Spleen (tissue), 11 donors: ENCODE data around the gene C1GALT1. TPM values are rescaled to one million over a fixed set of nuclear protein-coding genes. Genes with fewer than 3 reads are reported as not detected.

ENCODE experiments used
- DNase-seq: peaks from one replicate; pipeline ENCODE4 v3.0.0-alpha.2; 2020
- H3K27ac ChIP-seq, 8 donors: fragments of 200-600 bp; sonication (generic) in 7 of 8; 1 replicate in 4 of 8; 2 replicates in 4 of 8; pipeline versions ENCODE4 v1.5.0 to v1.8.0; 2016 to 2021; ENCODE audit warnings: inconsistent platforms in 4 of 8, mild to moderate bottlenecking in 4 of 8, moderate library complexity in 1 of 8
- H3K27me3 ChIP-seq, 7 donors: fragments of 200-600 bp; sonication (generic) in 6 of 7; replicated peaks in 1 of 7; 1 replicate in 4 of 7; 2 replicates in 3 of 7; pipeline versions ENCODE4 v1.5.0 to v1.8.0; 2016 to 2021; ENCODE audit warnings: inconsistent platforms in 3 of 7, mild to moderate bottlenecking in 1 of 7
- H3K36me3 ChIP-seq, 6 donors: fragments of 200-600 bp; sonication (generic) in 5 of 6; 1 replicate in 4 of 6; 2 replicates in 2 of 6; pipeline versions ENCODE4 v1.5.0 to v1.8.0; 2016 to 2021; ENCODE audit warnings: inconsistent platforms in 2 of 6
- H3K4me1 ChIP-seq, 6 donors: fragments of 200-600 bp; sonication (generic) in 5 of 6; 1 replicate in 3 of 6; 2 replicates in 3 of 6; pipeline versions ENCODE4 v1.5.0 to v1.8.0; 2016 to 2021; ENCODE audit warnings: inconsistent platforms in 3 of 6
- H3K4me3 ChIP-seq, 8 donors: fragments of 200-600 bp; sonication (generic) in 7 of 8; 1 replicate in 4 of 8; 2 replicates in 4 of 8; pipeline versions ENCODE4 v1.5.0 to v1.8.0; 2016 to 2021; ENCODE audit warnings: inconsistent platforms in 4 of 8, mild to moderate bottlenecking in 4 of 8, moderate library complexity in 2 of 8
- H3K9me3 ChIP-seq, 8 donors: fragments of 200-600 bp; sonication (generic) in 7 of 8; 1 replicate in 4 of 8; 2 replicates in 4 of 8; pipeline versions ENCODE4 v1.5.0 to v1.8.0; 2016 to 2021; ENCODE audit warnings: inconsistent platforms in 4 of 8
- POLR2A ChIP-seq, 3 donors: fragments of 450-650 bp; IDR thresholded peaks; one replicate each; pipeline ENCODE4 v1.5.1; 2017; ENCODE audit warnings: antibody characterized with exemption in 3 of 3, mild to moderate bottlenecking in 1 of 3
- POLR2AphosphoS5 ChIP-seq, 3 donors: sonication (generic); formaldehyde crosslinking; IDR thresholded peaks; one replicate each; pipeline ENCODE4 v1.5.1; 2017; ENCODE audit warnings: antibody characterized with exemption in 3 of 3
- WGBS, 5 donors: extraction: QIAGEN DNeasy Blood & Tissue Kit in 3 of 5; methylation state at CpG; one replicate each; pipeline versions ENCODE4 v1.1.5 to v1.1.7; 2013 to 2018; 5-methylcytosine and 5-hydroxymethylcytosine counted together
- intact Hi-C: fragments of 100-400 bp; cut with DNase I; formaldehyde crosslinking; loops from one replicate; pipeline ENCODE4 v1.15.0; 2023; ENCODE audit warnings: low total_unique reads
- polyA plus RNA-seq, 3 donors: library from polyadenylated mRNA; stranded (reverse); fragments of 200-250 nt; gene quantifications; one replicate each; pipeline ENCODE4 v1.2.1, GENCODE V29; 2013
- total RNA-seq, 7 donors: library from RNA; depleted of rRNA in 3 of 7; stranded (reverse); fragments of >200 nt in 3 of 7; fragmentation: NEBNext Ultra II Directional in 4 of 7; extraction: Animal tissue kit (Norgen Biotek cat#: 25700) in 4 of 7; gene quantifications; one replicate each; pipeline versions ENCODE4 v1.1.0 to v1.2.1, GENCODE V29; 2016 to 2021
- TF ChIP-seq, protein P1 (sequence below), 11 experiments: fragments of 200-600 bp in 7 of 11; fragments of 450-650 bp in 4 of 11; sonication (generic) in 4 of 11; IDR thresholded peaks in 8 of 11; conservative IDR thresholded peaks in 3 of 11; 1 replicate in 7 of 11; 2 replicates in 4 of 11; pipeline versions ENCODE4 v1.4.0 to v1.8.0; 2016 to 2021; ENCODE audit warnings: antibody characterized with exemption in 11 of 11, inconsistent platforms in 4 of 11, mild to moderate bottlenecking in 1 of 11
- donor health status: healthy with polysubstance abuse.
- donor health status: DM: no; HTN: no; CAD: no; lungs with moderate emphysema.
- donor health status: DM: no; HTN: no; CAD: no.
- donor health status: Bipolar disorder and iron deficiency.
- donor health status: healthy.
- donor health status: DM: no; HTN: no; CAD: no.
- donor health status: DM: yes; HTN: yes; CAD: no.

Gene C1GALT1
- total and polyA plus RNA-seq, 10 donors, result 6.9 to 61.2 (median 40.0) TPM

DNA sequence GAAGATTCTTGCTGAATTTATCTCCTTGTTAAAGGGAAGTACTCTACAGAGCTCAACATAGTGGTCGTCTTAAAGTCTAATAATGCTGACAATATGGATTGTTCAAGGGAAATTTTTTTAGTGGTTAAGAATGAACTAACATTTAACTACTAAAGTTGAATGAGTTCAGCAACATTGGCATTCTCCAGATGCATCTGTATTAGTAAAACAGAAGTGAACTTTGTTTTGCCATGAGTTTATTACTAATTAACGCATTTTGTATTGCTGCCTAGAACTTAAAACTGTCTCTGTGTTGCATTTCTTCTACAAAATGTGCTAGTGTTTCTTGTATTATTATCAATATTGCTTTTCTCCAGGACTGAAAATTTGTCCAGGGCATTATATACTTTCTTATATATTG, 67.5 kb downstream of the C1GALT1 start:
- Histone ChIP-seq H3K36me3 (peaks cover 0 to 11% (median 2%) of the 10 kb centered on the region in 6 donors), H3K9me3 (no peaks in the 10 kb centered on the region), H3K27ac (peak overlapping the region in 4 of 8 donors; percentile 3 to 29 (median 13)), H3K4me3 (no peak overlapping the region), H3K27me3 (no peaks in the 10 kb centered on the region), H3K4me1 (peaks cover 7 to 70% (median 52%) of the 10 kb centered on the region in 6 donors)
- intact Hi-C loops, result loop anchor here (10.0 kb wide), 1 partner anchor 65 kb away; the partner anchor contains the start of gene C1GALT1
- WGBS, 5 donors, result 77 to 87% (median 84%) methylated on average over 2 of the region's 2 CpGs
- TF ChIP-seq POLR2AphosphoS5 (IDR thresholded peaks at IDR 0.05) (no peak), POLR2A (IDR thresholded peaks at IDR 0.05) (no peak)
- TF ChIP-seq, protein P1, sequence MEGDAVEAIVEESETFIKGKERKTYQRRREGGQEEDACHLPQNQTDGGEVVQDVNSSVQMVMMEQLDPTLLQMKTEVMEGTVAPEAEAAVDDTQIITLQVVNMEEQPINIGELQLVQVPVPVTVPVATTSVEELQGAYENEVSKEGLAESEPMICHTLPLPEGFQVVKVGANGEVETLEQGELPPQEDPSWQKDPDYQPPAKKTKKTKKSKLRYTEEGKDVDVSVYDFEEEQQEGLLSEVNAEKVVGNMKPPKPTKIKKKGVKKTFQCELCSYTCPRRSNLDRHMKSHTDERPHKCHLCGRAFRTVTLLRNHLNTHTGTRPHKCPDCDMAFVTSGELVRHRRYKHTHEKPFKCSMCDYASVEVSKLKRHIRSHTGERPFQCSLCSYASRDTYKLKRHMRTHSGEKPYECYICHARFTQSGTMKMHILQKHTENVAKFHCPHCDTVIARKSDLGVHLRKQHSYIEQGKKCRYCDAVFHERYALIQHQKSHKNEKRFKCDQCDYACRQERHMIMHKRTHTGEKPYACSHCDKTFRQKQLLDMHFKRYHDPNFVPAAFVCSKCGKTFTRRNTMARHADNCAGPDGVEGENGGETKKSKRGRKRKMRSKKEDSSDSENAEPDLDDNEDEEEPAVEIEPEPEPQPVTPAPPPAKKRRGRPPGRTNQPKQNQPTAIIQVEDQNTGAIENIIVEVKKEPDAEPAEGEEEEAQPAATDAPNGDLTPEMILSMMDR (IDR thresholded peaks at IDR 0.05 in 8 of 11, conservative IDR thresholded peaks at IDR 0.05 in 3 of 11), result no peak
- DNase-seq, result no peak

DNA sequence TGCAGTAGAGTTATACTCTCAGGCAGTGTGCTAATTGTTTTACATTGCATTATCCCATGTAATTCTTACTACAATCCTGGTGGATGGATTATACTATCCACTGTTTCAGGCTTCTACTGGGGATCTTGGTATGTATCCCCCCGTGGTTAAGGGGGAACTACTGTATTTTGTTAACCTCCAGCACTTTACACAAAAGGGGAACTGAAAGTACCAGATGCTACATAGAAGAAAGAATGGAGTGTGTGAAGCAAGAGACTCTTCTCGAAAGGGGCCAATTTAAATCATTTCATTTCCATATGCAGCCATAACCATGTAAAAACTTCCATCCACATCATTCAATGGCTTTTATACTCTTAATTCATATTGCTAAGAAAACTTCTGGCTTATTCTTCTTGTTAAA, 69.4 kb downstream of the C1GALT1 start:
- intact Hi-C loops, result no loop called here
- no peak for TF ChIP-seq POLR2A (IDR thresholded peaks at IDR 0.05)
- TF ChIP-seq, protein P1 (IDR thresholded peaks at IDR 0.05 in 8 of 11, conservative IDR thresholded peaks at IDR 0.05 in 3 of 11), result no peak
- no peak for TF ChIP-seq POLR2AphosphoS5 (IDR thresholded peaks at IDR 0.05)
- H3K4me3 ChIP-seq, result no peak overlapping the region
- H3K9me3 ChIP-seq, result no peaks in the 10 kb centered on the region
- peak overlapping the region; percentile 31 to 81 (median 70) for H3K27ac ChIP-seq
- H3K36me3 ChIP-seq, result peaks cover 0 to 6% (median 0%) of the 10 kb centered on the region in 6 donors
- 28 to 52% (median 31%) methylated on average over 2 of the region's 2 CpGs for WGBS, 5 donors
- no peak for DNase-seq
- peaks cover 7 to 86% (median 49%) of the 10 kb centered on the region in 6 donors for H3K4me1 ChIP-seq
- no peaks in the 10 kb centered on the region for H3K27me3 ChIP-seq

DNA sequence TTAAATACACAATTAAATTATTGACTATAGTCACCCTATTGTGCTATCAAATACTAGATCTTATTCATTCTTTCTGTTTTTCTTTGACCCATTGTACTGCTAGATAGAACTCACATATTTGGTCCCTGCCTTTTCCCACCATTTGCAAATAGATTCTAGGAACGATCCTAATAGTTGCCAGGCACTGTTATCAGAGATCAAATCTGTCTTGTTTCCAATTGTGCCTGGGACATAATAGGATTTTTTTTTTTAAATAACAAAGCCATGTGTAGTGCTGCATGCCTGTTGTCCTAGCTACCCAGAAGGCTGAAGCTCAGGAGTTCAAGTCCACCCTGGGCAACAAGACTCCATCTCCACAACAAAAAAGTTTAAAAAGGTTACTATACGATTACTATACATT, 72.0 kb downstream of the C1GALT1 start:
- Histone ChIP-seq H3K4me3 (no peak overlapping the region), H3K27me3 (no peaks in the 10 kb centered on the region), H3K36me3 (peaks cover 0 to 6% (median 0%) of the 10 kb centered on the region in 6 donors), H3K27ac (no peak overlapping the region), H3K4me1 (peaks cover 5 to 86% (median 45%) of the 10 kb centered on the region in 6 donors), H3K9me3 (no peaks in the 10 kb centered on the region)
- no peak for DNase-seq
- 92 to 99% (median 98%) methylated on average over 2 of the region's 2 CpGs for WGBS, 5 donors
- TF ChIP-seq, protein P1 (IDR thresholded peaks at IDR 0.05 in 8 of 11, conservative IDR thresholded peaks at IDR 0.05 in 3 of 11), result no peak
- no peak for TF ChIP-seq POLR2A (IDR thresholded peaks at IDR 0.05)
- TF ChIP-seq POLR2AphosphoS5 (IDR thresholded peaks at IDR 0.05), result no peak
- intact Hi-C loops, result no loop called here

- Histone ChIP-seq H3K27ac (no peak overlapping the region), H3K27me3 (no peaks in the 10 kb centered on the region), H3K9me3 (no peaks in the 10 kb centered on the region), H3K4me1 (peaks cover 5 to 86% (median 44%) of the 10 kb centered on the region in 6 donors), H3K4me3 (no peak overlapping the region), H3K36me3 (peaks cover 0 to 6% (median 0%) of the 10 kb centered on the region in 6 donors)
- intact Hi-C loops, result no loop called here
- WGBS, 5 donors, result 84 to 95% (median 90%) methylated on average over 5 of the region's 5 CpGs
- DNase-seq, result no peak
- TF ChIP-seq POLR2AphosphoS5 (IDR thresholded peaks at IDR 0.05), result no peak
- TF ChIP-seq, protein P1 (IDR thresholded peaks at IDR 0.05 in 8 of 11, conservative IDR thresholded peaks at IDR 0.05 in 3 of 11), result no peak
- no peak for TF ChIP-seq POLR2A (IDR thresholded peaks at IDR 0.05)
Measured at GRCh38 chr7:7254908-7255307, 72.6 kb downstream of the C1GALT1 start.
